K562 (cell line): ENCODE data around the gene DIP2B. TPM values are rescaled to one million over a fixed set of nuclear protein-coding genes. Genes with fewer than 3 reads are reported as not detected.

Source experiments
- CXXC5 ChIP-seq: fragments of 250-450 bp; sonication (Bioruptor Pico); IDR thresholded peaks from 2 replicates; pipeline ENCODE4 v1.8.0; 2022; ENCODE audit warnings: inconsistent platforms, mild to moderate bottlenecking, moderate library complexity
- HDAC1 ChIP-seq, 2 experiments: fragments of 450-650 bp; IDR thresholded peaks; 2 replicates each; pipeline ENCODE4 v1.6.1; 2016 to 2017; ENCODE audit warnings: inconsistent platforms in 1 of 2, mild to moderate bottlenecking in 1 of 2, moderate library complexity in 1 of 2
- HDAC3 ChIP-seq: fragments of 450-650 bp; IDR thresholded peaks from 2 replicates; pipeline ENCODE4 v1.6.1; 2018; ENCODE audit warnings: borderline replicate concordance, mild to moderate bottlenecking, moderate library complexity; ENCODE audit not compliant: partially characterized antibody
- RFX5 ChIP-seq: IDR thresholded peaks from 2 replicates; pipeline ENCODE4 v1.6.1; 2011; ENCODE audit warnings: low read depth, mild to moderate bottlenecking, improper control_type of control experiment, low read length
- ZNF24 ChIP-seq: fragments of 450-650 bp; IDR thresholded peaks from 2 replicates; pipeline ENCODE4 v1.6.1; 2016
- ZNF561 ChIP-seq: fragments of 450-650 bp; formaldehyde crosslinking; conservative IDR thresholded peaks from 2 replicates; pipeline ENCODE4 v1.4.0; 2020; ENCODE audit warnings: mild to moderate bottlenecking, moderate library complexity
- polyA plus RNA-seq, 8 experiments: library from polyadenylated mRNA; depleted of rRNA in 4 of 8; stranded (reverse) in 5 of 8; unstranded in 3 of 8; fragments of >200 nt; fragmentation: Nextera tagmentation in 2 of 8; fragmentation: Illumina TruSeq in 1 of 8; extraction: Ambion mirVana in 2 of 8; extraction: Trizol in 1 of 8; gene quantifications; 2 replicates each; pipeline versions ENCODE4 v1.2.1 to v1.2.3, GENCODE V29; 2011 to 2014; ENCODE audit warnings: inconsistent platforms in 1 of 8, missing spikeins in 1 of 8
- total RNA-seq, 7 experiments: library from RNA; depleted of rRNA in 6 of 7; stranded (reverse); fragments of >200 nt in 6 of 7; fragmentation: Illumina TruSeq in 2 of 7; extraction: Trizol in 2 of 7; gene quantifications; 2 replicates each; pipeline versions ENCODE4 v1.2.1 to v1.2.3, GENCODE V29; 2011 to 2021; ENCODE audit warnings: low replicate concordance in 1 of 7
- TF ChIP-seq, protein P1 (sequence below): fragments of 450-650 bp; formaldehyde crosslinking; IDR thresholded peaks from 2 replicates; pipeline ENCODE4 v1.4.0; 2020; ENCODE audit warnings: mild to moderate bottlenecking
- TF ChIP-seq, protein P2 (sequence below), 2 experiments: fragments of 150-350 bp in 1 of 2; IDR thresholded peaks; 2 replicates each; pipeline ENCODE4 v1.6.1; 2012 to 2016; ENCODE audit warnings: low read depth in 2 of 2, low read length in 2 of 2, mild to moderate bottlenecking in 1 of 2, moderate library complexity in 1 of 2

The DIP2B gene
- total and polyA plus RNA-seq, 9 of the 15 experiments (the other 6 are each of a cell fraction or from before 2014, with no cell fraction given): 4.6 to 26.1 (median 18.8) TPM

DNA sequence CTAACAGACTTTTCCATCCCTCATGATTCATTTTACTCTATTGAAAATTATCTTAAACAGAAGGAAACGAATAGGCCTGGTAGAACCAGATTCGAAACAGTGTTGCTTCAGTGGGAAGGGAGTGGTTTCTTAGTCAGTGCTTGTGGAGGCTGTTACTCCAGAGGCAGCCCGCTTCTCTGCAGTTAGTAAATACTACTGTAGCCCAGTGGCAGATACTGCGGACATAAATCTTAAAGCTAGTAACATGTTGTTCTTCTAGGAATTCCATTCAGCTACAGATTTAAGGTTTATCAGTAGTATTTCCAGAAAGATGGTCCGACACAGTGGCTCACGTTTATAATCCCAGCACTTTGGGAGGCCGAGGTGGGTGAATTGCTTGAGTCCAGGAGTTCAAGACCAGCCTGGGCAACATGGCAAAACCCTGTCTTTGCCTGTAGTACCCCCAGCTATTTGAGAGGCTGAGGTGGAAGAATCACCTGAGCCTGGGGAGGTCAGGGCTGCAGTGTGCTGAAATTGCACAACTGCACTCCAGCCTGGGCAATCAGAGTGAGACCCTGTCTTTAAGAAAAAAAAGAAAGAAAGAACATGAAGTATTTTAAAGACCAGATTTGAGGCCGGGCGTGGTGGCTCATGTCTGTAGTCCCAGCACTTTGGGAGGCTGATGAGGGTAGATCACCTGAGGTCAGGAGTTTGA lies 45.9 kb downstream of the DIP2B start (continued):
- TF ChIP-seq CXXC5 (CRISPR knock-in tag) (peak; percentile 34; the same call in 1 of the 2 replicates), ZNF24 (no peak), RFX5 (no peak), ZNF561 (CRISPR knock-in tag) (no peak), HDAC1 (IDR thresholded peaks at IDR 0.05) (peak in 1 of 2 experiments; percentile 65; a peak in 2 of 4 replicates), HDAC3 (no peak)
- TF ChIP-seq, protein P1, sequence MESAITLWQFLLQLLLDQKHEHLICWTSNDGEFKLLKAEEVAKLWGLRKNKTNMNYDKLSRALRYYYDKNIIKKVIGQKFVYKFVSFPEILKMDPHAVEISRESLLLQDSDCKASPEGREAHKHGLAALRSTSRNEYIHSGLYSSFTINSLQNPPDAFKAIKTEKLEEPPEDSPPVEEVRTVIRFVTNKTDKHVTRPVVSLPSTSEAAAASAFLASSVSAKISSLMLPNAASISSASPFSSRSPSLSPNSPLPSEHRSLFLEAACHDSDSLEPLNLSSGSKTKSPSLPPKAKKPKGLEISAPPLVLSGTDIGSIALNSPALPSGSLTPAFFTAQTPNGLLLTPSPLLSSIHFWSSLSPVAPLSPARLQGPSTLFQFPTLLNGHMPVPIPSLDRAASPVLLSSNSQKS (CRISPR knock-in tag): no peak
- TF ChIP-seq, protein P2, sequence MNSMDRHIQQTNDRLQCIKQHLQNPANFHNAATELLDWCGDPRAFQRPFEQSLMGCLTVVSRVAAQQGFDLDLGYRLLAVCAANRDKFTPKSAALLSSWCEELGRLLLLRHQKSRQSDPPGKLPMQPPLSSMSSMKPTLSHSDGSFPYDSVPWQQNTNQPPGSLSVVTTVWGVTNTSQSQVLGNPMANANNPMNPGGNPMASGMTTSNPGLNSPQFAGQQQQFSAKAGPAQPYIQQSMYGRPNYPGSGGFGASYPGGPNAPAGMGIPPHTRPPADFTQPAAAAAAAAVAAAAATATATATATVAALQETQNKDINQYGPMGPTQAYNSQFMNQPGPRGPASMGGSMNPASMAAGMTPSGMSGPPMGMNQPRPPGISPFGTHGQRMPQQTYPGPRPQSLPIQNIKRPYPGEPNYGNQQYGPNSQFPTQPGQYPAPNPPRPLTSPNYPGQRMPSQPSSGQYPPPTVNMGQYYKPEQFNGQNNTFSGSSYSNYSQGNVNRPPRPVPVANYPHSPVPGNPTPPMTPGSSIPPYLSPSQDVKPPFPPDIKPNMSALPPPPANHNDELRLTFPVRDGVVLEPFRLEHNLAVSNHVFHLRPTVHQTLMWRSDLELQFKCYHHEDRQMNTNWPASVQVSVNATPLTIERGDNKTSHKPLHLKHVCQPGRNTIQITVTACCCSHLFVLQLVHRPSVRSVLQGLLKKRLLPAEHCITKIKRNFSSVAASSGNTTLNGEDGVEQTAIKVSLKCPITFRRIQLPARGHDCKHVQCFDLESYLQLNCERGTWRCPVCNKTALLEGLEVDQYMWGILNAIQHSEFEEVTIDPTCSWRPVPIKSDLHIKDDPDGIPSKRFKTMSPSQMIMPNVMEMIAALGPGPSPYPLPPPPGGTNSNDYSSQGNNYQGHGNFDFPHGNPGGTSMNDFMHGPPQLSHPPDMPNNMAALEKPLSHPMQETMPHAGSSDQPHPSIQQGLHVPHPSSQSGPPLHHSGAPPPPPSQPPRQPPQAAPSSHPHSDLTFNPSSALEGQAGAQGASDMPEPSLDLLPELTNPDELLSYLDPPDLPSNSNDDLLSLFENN (IDR thresholded peaks at IDR 0.05; ENCODE audit: low read depth in 2 of 2, low read length in 2 of 2): no peak; a peak in 1 of 4 replicates
